Vagina (tissue), 2 donors: ENCODE measurements around the gene NFIB.

Experiments
- CTCF ChIP-seq, 3 experiments: fragments of 450-650 bp in 2 of 3; fragments of 200-600 bp in 1 of 3; sonication (generic) in 1 of 3; IDR thresholded peaks; one replicate each; pipeline ENCODE4 v1.5.1; 2017 to 2019; ENCODE audit warnings: antibody characterized with exemption in 3 of 3, mild to moderate bottlenecking in 2 of 3, moderate library complexity in 2 of 3
- POLR2A ChIP-seq, 2 donors: fragments of 450-650 bp; IDR thresholded peaks; one replicate each; pipeline ENCODE4 v1.6.1; 2017; ENCODE audit warnings: antibody characterized with exemption in 2 of 2, mild to moderate bottlenecking in 2 of 2, moderate library complexity in 2 of 2
- POLR2AphosphoS5 ChIP-seq, 2 donors: sonication (generic); formaldehyde crosslinking; IDR thresholded peaks; one replicate each; pipeline ENCODE4 v1.9.0; 2017; ENCODE audit warnings: antibody characterized with exemption in 2 of 2, mild to moderate bottlenecking in 2 of 2, low read depth in 1 of 2; ENCODE audit not compliant: insufficient read depth in 1 of 2

- no peak for TF ChIP-seq CTCF (IDR thresholded peaks at IDR 0.05)
- no peak for TF ChIP-seq POLR2A (IDR thresholded peaks at IDR 0.05)
- no peak for TF ChIP-seq POLR2AphosphoS5 (IDR thresholded peaks at IDR 0.05; ENCODE audit: insufficient read depth in 1 of 2, low read depth in 1 of 2)
Observed at GRCh38 chr9:14301583-14302021, 12.3 kb downstream of the NFIB start.
